ENCODE data around the gene NTN1.

The NTN1 gene

GRCh38 chr17:9116861-9117568 lies 95.7 kb downstream of the NTN1 start:
- H3K4me2 ChIP-seq (ENCODE audit: low read length), result no peak overlapping the region
- no peak overlapping the region for H3K9ac ChIP-seq (ENCODE audit: low read length)
- H3K27me3 ChIP-seq (ENCODE audit: insufficient read depth, low read length), result no peaks in the 10 kb centered on the region
- H2BK5ac ChIP-seq (ENCODE audit: low read depth, low read length, poor library complexity), result no peak overlapping the region
- H3K4ac ChIP-seq (ENCODE audit: low read depth, low read length), result no peak overlapping the region
- no peak overlapping the region for H3K27ac ChIP-seq (ENCODE audit: low read depth, low read length)
- no peaks in the 10 kb centered on the region for H3K79me2 ChIP-seq (ENCODE audit: control insufficient read depth, insufficient read depth, low read length, poor library complexity)
- no peak overlapping the region for H2AFZ ChIP-seq (ENCODE audit: insufficient read depth, low read length, poor library complexity)
- no peak overlapping the region for H3K18ac ChIP-seq (ENCODE audit: low read length)
- H3K23ac ChIP-seq (ENCODE audit: low read length), result no peak overlapping the region
- no peaks in the 10 kb centered on the region for H3K36me3 ChIP-seq (ENCODE audit: control insufficient read depth in 1 of 2, insufficient read depth in 2 of 2, low read length in 2 of 2)
- H4K91ac ChIP-seq (ENCODE audit: low read depth, low read length), result no peak overlapping the region
- DNase-seq, result no peak
- WGBS (ENCODE audit: extremely low coverage, insufficient coverage, insufficient read length), result no CpG with 5 or more reads among the region's 19 CpGs
- no peak overlapping the region for H3K4me3 ChIP-seq (ENCODE audit: low read depth, low read length)
- H2AK5ac ChIP-seq (ENCODE audit: low read length), result no peak overlapping the region
- H3K14ac ChIP-seq (ENCODE audit: low read length), result no peak overlapping the region
- H3K9me3 ChIP-seq (ENCODE audit: insufficient read depth, low read depth, low read length), result no peaks in the 10 kb centered on the region
- H4K8ac ChIP-seq (ENCODE audit: low read depth, low read length), result no peak overlapping the region
- H2BK120ac ChIP-seq (ENCODE audit: insufficient read depth, low read length, poor library complexity), result no peak overlapping the region
- no peak overlapping the region for H2BK12ac ChIP-seq (ENCODE audit: low read length)
- no peak overlapping the region for H4K12ac ChIP-seq (ENCODE audit: low read depth, low read length)
- H3K4me1 ChIP-seq (ENCODE audit: control insufficient read depth in 1 of 2, insufficient read depth in 2 of 2, low read length in 2 of 2), result peaks cover 0 to 6% of the 10 kb centered on the region in 2 experiments
- peaks cover 1% of the 10 kb centered on the region for H3K79me1 ChIP-seq (ENCODE audit: low read length)

GRCh38 chr17:9120471-9120870 lies 99.2 kb downstream of the NTN1 start:
- Histone ChIP-seq H2AFZ (ENCODE audit: insufficient read depth, low read length, poor library complexity) (no peak overlapping the region), H2BK12ac (ENCODE audit: low read length) (no peak overlapping the region), H3K27ac (ENCODE audit: low read depth, low read length) (no peak overlapping the region), H3K4ac (ENCODE audit: low read depth, low read length) (no peak overlapping the region), H3K14ac (ENCODE audit: low read length) (no peak overlapping the region), H2BK120ac (ENCODE audit: insufficient read depth, low read length, poor library complexity) (no peak overlapping the region), H3K36me3 (ENCODE audit: control insufficient read depth in 1 of 2, insufficient read depth in 2 of 2, low read length in 2 of 2) (no peaks in the 10 kb centered on the region), H4K91ac (ENCODE audit: low read depth, low read length) (no peak overlapping the region), H4K8ac (ENCODE audit: low read depth, low read length) (no peak overlapping the region), H2BK5ac (ENCODE audit: low read depth, low read length, poor library complexity) (no peak overlapping the region), H3K9ac (ENCODE audit: low read length) (no peak overlapping the region), H3K27me3 (ENCODE audit: insufficient read depth, low read length) (no peaks in the 10 kb centered on the region), H3K4me1 (ENCODE audit: control insufficient read depth in 1 of 2, insufficient read depth in 2 of 2, low read length in 2 of 2) (peaks cover 0 to 2% of the 10 kb centered on the region in 2 experiments), H2AK5ac (ENCODE audit: low read length) (no peak overlapping the region), H3K4me3 (ENCODE audit: low read depth, low read length) (no peak overlapping the region), H3K4me2 (ENCODE audit: low read length) (no peak overlapping the region), H3K9me3 (ENCODE audit: insufficient read depth, low read depth, low read length) (no peaks in the 10 kb centered on the region), H3K23ac (ENCODE audit: low read length) (no peak overlapping the region), H4K12ac (ENCODE audit: low read depth, low read length) (no peak overlapping the region), H3K79me1 (ENCODE audit: low read length) (peaks cover 1% of the 10 kb centered on the region), H3K18ac (ENCODE audit: low read length) (no peak overlapping the region), H3K79me2 (ENCODE audit: control insufficient read depth, insufficient read depth, low read length, poor library complexity) (no peaks in the 10 kb centered on the region)
- DNase-seq, result no peak
- no CpG with 5 or more reads among the region's 5 CpGs for WGBS (ENCODE audit: extremely low coverage, insufficient coverage, insufficient read length)

- no CpG with 5 or more reads among the region's 15 CpGs for WGBS (ENCODE audit: extremely low coverage, insufficient coverage, insufficient read length)
- Histone ChIP-seq H4K91ac (ENCODE audit: low read depth, low read length) (no peak overlapping the region), H2BK5ac (ENCODE audit: low read depth, low read length, poor library complexity) (no peak overlapping the region)
These were observed 100.0 kb downstream of the NTN1 start for GRCh38 chr17:9121186-9121820.

GRCh38 chr17:9123594-9124553 lies 102.6 kb downstream of the NTN1 start:
- H3K4me1 ChIP-seq (ENCODE audit: control insufficient read depth in 1 of 2, insufficient read depth in 2 of 2, low read length in 2 of 2), result no peaks in the 10 kb centered on the region
- H2BK5ac ChIP-seq (ENCODE audit: low read depth, low read length, poor library complexity), result no peak overlapping the region
- peaks cover 3% of the 10 kb centered on the region for H3K9me3 ChIP-seq (ENCODE audit: insufficient read depth, low read depth, low read length)
- no peak overlapping the region for H4K12ac ChIP-seq (ENCODE audit: low read depth, low read length)
- DNase-seq, result no peak
- no peak overlapping the region for H3K9ac ChIP-seq (ENCODE audit: low read length)
- no CpG with 5 or more reads among the region's 17 CpGs for WGBS (ENCODE audit: extremely low coverage, insufficient coverage, insufficient read length)
- H2AFZ ChIP-seq (ENCODE audit: insufficient read depth, low read length, poor library complexity), result no peak overlapping the region
- H3K79me2 ChIP-seq (ENCODE audit: control insufficient read depth, insufficient read depth, low read length, poor library complexity), result no peaks in the 10 kb centered on the region
- no peak overlapping the region for H3K14ac ChIP-seq (ENCODE audit: low read length)
- no peak overlapping the region for H3K27ac ChIP-seq (ENCODE audit: low read depth, low read length)
- no peak overlapping the region for H2BK120ac ChIP-seq (ENCODE audit: insufficient read depth, low read length, poor library complexity)
- no peaks in the 10 kb centered on the region for H3K36me3 ChIP-seq (ENCODE audit: control insufficient read depth in 1 of 2, insufficient read depth in 2 of 2, low read length in 2 of 2)
- no peaks in the 10 kb centered on the region for H3K79me1 ChIP-seq (ENCODE audit: low read length)
- H3K23ac ChIP-seq (ENCODE audit: low read length), result no peak overlapping the region
- no peak overlapping the region for H4K8ac ChIP-seq (ENCODE audit: low read depth, low read length)
- no peak overlapping the region for H3K4ac ChIP-seq (ENCODE audit: low read depth, low read length)
- H3K4me3 ChIP-seq (ENCODE audit: low read depth, low read length), result no peak overlapping the region
- H3K18ac ChIP-seq (ENCODE audit: low read length), result no peak overlapping the region
- no peak overlapping the region for H2AK5ac ChIP-seq (ENCODE audit: low read length)
- no peaks in the 10 kb centered on the region for H3K27me3 ChIP-seq (ENCODE audit: insufficient read depth, low read length)
- H2BK12ac ChIP-seq (ENCODE audit: low read length), result no peak overlapping the region
- H3K4me2 ChIP-seq (ENCODE audit: low read length), result no peak overlapping the region
- H4K91ac ChIP-seq (ENCODE audit: low read depth, low read length), result no peak overlapping the region

More at GRCh38 chr17:9121186-9121820, 100.0 kb downstream of the NTN1 start:
- no peak overlapping the region for H3K23ac ChIP-seq (ENCODE audit: low read length)
- H4K12ac ChIP-seq (ENCODE audit: low read depth, low read length), result no peak overlapping the region
- DNase-seq, result no peak
- H3K14ac ChIP-seq (ENCODE audit: low read length), result no peak overlapping the region
- no peaks in the 10 kb centered on the region for H3K9me3 ChIP-seq (ENCODE audit: insufficient read depth, low read depth, low read length)
- H3K79me1 ChIP-seq (ENCODE audit: low read length), result no peaks in the 10 kb centered on the region
- H2AFZ ChIP-seq (ENCODE audit: insufficient read depth, low read length, poor library complexity), result no peak overlapping the region
- H2BK12ac ChIP-seq (ENCODE audit: low read length), result no peak overlapping the region
- no peaks in the 10 kb centered on the region for H3K4me1 ChIP-seq (ENCODE audit: control insufficient read depth in 1 of 2, insufficient read depth in 2 of 2, low read length in 2 of 2)
- H3K4ac ChIP-seq (ENCODE audit: low read depth, low read length), result no peak overlapping the region
- no peak overlapping the region for H3K9ac ChIP-seq (ENCODE audit: low read length)
- H3K18ac ChIP-seq (ENCODE audit: low read length), result no peak overlapping the region
- H2AK5ac ChIP-seq (ENCODE audit: low read length), result no peak overlapping the region
- no peaks in the 10 kb centered on the region for H3K27me3 ChIP-seq (ENCODE audit: insufficient read depth, low read length)
- no peak overlapping the region for H3K4me3 ChIP-seq (ENCODE audit: low read depth, low read length)
- H4K8ac ChIP-seq (ENCODE audit: low read depth, low read length), result no peak overlapping the region
- no peaks in the 10 kb centered on the region for H3K79me2 ChIP-seq (ENCODE audit: control insufficient read depth, insufficient read depth, low read length, poor library complexity)
- H3K27ac ChIP-seq (ENCODE audit: low read depth, low read length), result no peak overlapping the region
- H2BK120ac ChIP-seq (ENCODE audit: insufficient read depth, low read length, poor library complexity), result no peak overlapping the region
- no peaks in the 10 kb centered on the region for H3K36me3 ChIP-seq (ENCODE audit: control insufficient read depth in 1 of 2, insufficient read depth in 2 of 2, low read length in 2 of 2)
- no peak overlapping the region for H3K4me2 ChIP-seq (ENCODE audit: low read length)
